Stimulated activated CD8-positive, alpha-beta memory T cell treated with anti-CD3 and anti-CD28 coated beads, Interleukin-12 subunit alpha, Interleukin-12 subunit beta, amount 100 ng/mL, for 24 hours (primary cell): ENCODE measurements around the gene ACTR3C.

ENCODE experiments used
- DNase-seq: peaks from one replicate; pipeline ENCODE4 v3.0.0-alpha.2; 2020; ENCODE audit errors: extremely low read depth

The ACTR3C gene

GRCh38 chr7:150359622-150360362, 36.4 kb upstream of the ACTR3C start:
- DNase-seq, result no peak

- no peak for DNase-seq
Measured at GRCh38 chr7:150358988-150359621, 35.8 kb upstream of the ACTR3C start.

GRCh38 chr7:150358433-150358832, 35.1 kb upstream of the ACTR3C start:
- DNase-seq, result no peak

GRCh38 chr7:150357771-150358427, 34.6 kb upstream of the ACTR3C start:
- DNase-seq, result no peak

GRCh38 chr7:150357270-150357669, 33.9 kb upstream of the ACTR3C start:
- no peak for DNase-seq

- no peak for DNase-seq
Measured at GRCh38 chr7:150356265-150356897, 33.0 kb upstream of the ACTR3C start.

- DNase-seq, result no peak
Measured at GRCh38 chr7:150355666-150356059, 32.3 kb upstream of the ACTR3C start.

GRCh38 chr7:150351587-150352194, 28.3 kb upstream of the ACTR3C start:
- DNase-seq, result no peak

GRCh38 chr7:150346922-150347321, 23.6 kb upstream of the ACTR3C start:
- no peak for DNase-seq

GRCh38 chr7:150345012-150345411, 21.7 kb upstream of the ACTR3C start:
- no peak for DNase-seq

GRCh38 chr7:150344299-150344698, 21.0 kb upstream of the ACTR3C start:
- DNase-seq, result no peak

- no peak for DNase-seq
Measured at GRCh38 chr7:150343225-150343624, 19.9 kb upstream of the ACTR3C start.

GRCh38 chr7:150342121-150342408, 18.7 kb upstream of the ACTR3C start:
- DNase-seq, result no peak

- no peak for DNase-seq
Measured at GRCh38 chr7:150341263-150342120, 18.1 kb upstream of the ACTR3C start, which contains the start of gene RARRES2. Gene RARRES2, minus strand, starts transcription at chr7:150341629. Its CDS starts 1,020 bp downstream, at chr7:150340609.

GRCh38 chr7:150340875-150341262, 17.5 kb upstream of the ACTR3C start:
- DNase-seq, result no peak

GRCh38 chr7:150340024-150340749, 16.8 kb upstream of the ACTR3C start:
- DNase-seq, result no peak

- DNase-seq, result no peak
Measured at GRCh38 chr7:150339409-150339809, 16.1 kb upstream of the ACTR3C start.

- DNase-seq, result no peak
Measured at GRCh38 chr7:150338166-150338829, 15.0 kb upstream of the ACTR3C start.

GRCh38 chr7:150337659-150338081, 14.3 kb upstream of the ACTR3C start:
- DNase-seq, result no peak

GRCh38 chr7:150337179-150337578, 13.8 kb upstream of the ACTR3C start:
- DNase-seq, result no peak
